Measurements from ENCODE around the gene WDTC1. TPM values are rescaled to one million over a fixed set of nuclear protein-coding genes. Genes with fewer than 3 reads are reported as not detected.

Gene WDTC1
- total RNA-seq, 1 experiment from 2014 or later, result 23.7 TPM

DNA sequence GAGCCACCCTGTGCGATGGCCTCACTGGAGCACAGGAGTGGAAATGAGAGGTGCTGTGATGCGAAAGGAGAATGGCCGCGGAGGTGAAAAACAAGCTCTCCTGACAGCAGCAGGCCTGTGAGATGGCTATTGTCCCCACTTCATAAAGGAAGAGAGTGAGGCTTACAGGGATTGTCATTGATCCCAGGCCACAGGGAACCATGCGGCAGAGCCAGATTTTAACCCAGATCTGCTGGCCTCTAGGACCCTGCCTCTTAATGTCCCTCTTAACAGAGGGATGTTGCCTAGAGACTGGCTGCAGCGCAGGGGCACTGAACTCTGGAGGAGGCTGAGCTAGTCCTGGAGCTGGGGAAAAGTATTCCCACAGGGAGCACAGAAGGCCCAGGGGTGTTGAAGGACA lies 104.3 kb downstream of the WDTC1 start:
- DNase-seq (no peak), ATAC-seq (no peak)
- Histone ChIP-seq H4K20me1 (ENCODE audit: low read length) (no peaks in the 10 kb centered on the region), H3F3A (ENCODE audit: low read length, unreplicated experiment) (no peaks in the 10 kb centered on the region), H3K4me2 (ENCODE audit: low read length) (no peak overlapping the region), H3K27ac (ENCODE audit: low read length) (no peak overlapping the region), H3K9me2 (replicated peaks; ENCODE audit: low read length) (no peaks in the 10 kb centered on the region), H3K4me3 (ENCODE audit: low read length) (no peak overlapping the region), H2AFZ (ENCODE audit: low read length) (no peak overlapping the region), H3K4me1 (ENCODE audit: insufficient read depth, low read length) (peaks cover 35% of the 10 kb centered on the region), H3K27me3 (ENCODE audit: low read length) (no peaks in the 10 kb centered on the region), H3K9ac (ENCODE audit: low read length) (no peak overlapping the region), H3K36me3 (ENCODE audit: low read depth, low read length) (peaks cover 16% of the 10 kb centered on the region; the same call in 1 of the 2 replicates), H3K9me3 (ENCODE audit: low read length) (no peaks in the 10 kb centered on the region), H3K79me2 (ENCODE audit: low read length) (peaks cover 19% of the 10 kb centered on the region)
- CTCF ChIA-PET, result no interaction called here
- intact Hi-C loops (cut with micrococcal nuclease), result no loop called here
- BruUV-seq (replicated peaks), result no TSS peak
- TF ChIP-seq EZH2 (IDR thresholded peaks at IDR 0.05; ENCODE audit: low read length, unreplicated experiment) (no peak), EZH2phosphoT487 (IDR thresholded peaks at IDR 0.05; ENCODE audit: borderline replicate concordance, low read length) (no peak)
- TF ChIP-seq, protein P1, sequence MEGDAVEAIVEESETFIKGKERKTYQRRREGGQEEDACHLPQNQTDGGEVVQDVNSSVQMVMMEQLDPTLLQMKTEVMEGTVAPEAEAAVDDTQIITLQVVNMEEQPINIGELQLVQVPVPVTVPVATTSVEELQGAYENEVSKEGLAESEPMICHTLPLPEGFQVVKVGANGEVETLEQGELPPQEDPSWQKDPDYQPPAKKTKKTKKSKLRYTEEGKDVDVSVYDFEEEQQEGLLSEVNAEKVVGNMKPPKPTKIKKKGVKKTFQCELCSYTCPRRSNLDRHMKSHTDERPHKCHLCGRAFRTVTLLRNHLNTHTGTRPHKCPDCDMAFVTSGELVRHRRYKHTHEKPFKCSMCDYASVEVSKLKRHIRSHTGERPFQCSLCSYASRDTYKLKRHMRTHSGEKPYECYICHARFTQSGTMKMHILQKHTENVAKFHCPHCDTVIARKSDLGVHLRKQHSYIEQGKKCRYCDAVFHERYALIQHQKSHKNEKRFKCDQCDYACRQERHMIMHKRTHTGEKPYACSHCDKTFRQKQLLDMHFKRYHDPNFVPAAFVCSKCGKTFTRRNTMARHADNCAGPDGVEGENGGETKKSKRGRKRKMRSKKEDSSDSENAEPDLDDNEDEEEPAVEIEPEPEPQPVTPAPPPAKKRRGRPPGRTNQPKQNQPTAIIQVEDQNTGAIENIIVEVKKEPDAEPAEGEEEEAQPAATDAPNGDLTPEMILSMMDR (conservative IDR thresholded peaks at IDR 0.05; ENCODE audit: low read depth, low read length), result no peak
- POLR2A ChIA-PET (ENCODE audit: unreplicated experiment), result interaction anchor here (0.7 kb wide), 1 partner anchor 40 kb away, joined by 3 read pairs; no protein-coding TSS in a partner anchor

DNA sequence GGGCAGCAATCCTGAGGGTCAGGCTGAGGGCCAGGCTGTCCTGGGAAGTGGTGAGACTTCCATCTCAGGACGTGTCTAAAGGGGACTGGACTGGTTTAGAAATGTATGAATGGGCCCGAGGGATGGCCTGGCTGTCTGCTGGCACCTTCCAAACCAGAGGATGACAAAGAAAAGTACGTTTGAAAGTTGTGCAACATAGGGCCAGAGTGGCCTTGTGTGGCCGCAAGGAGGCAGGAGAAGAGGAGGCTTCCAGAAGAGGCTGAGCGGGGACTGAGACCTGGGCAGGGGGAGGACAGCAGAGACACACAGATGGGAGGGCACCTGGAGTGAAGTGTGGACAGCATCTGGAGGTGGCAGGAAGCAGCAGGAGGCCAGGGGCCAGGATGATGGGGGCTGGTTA lies 104.8 kb downstream of the WDTC1 start:
- peaks cover 37% of the 10 kb centered on the region for H3K4me1 ChIP-seq (ENCODE audit: insufficient read depth, low read length)
- TF ChIP-seq EZH2phosphoT487 (IDR thresholded peaks at IDR 0.05; ENCODE audit: borderline replicate concordance, low read length) (no peak), EZH2 (IDR thresholded peaks at IDR 0.05; ENCODE audit: low read length, unreplicated experiment) (no peak)
- TF ChIP-seq, protein P1 (conservative IDR thresholded peaks at IDR 0.05; ENCODE audit: low read depth, low read length), result no peak
- CTCF ChIA-PET, result no interaction called here
- H3K4me2 ChIP-seq (ENCODE audit: low read length), result no peak overlapping the region
- H3K9me3 ChIP-seq (ENCODE audit: low read length), result no peaks in the 10 kb centered on the region
- H3K27ac ChIP-seq (ENCODE audit: low read length), result no peak overlapping the region
- intact Hi-C loops (cut with micrococcal nuclease), result no loop called here
- no peak overlapping the region for H3K9ac ChIP-seq (ENCODE audit: low read length)
- H4K20me1 ChIP-seq (ENCODE audit: low read length), result no peaks in the 10 kb centered on the region
- H3K79me2 ChIP-seq (ENCODE audit: low read length), result peaks cover 24% of the 10 kb centered on the region
- POLR2A ChIA-PET (ENCODE audit: unreplicated experiment), result no interaction called here
- H3K4me3 ChIP-seq (ENCODE audit: low read length), result no peak overlapping the region
- H3K36me3 ChIP-seq (ENCODE audit: low read depth, low read length), result peaks cover 12% of the 10 kb centered on the region; the same call in 1 of the 2 replicates
- no peaks in the 10 kb centered on the region for H3K9me2 ChIP-seq (replicated peaks; ENCODE audit: low read length)
- BruUV-seq (replicated peaks), result no TSS peak
- no peak overlapping the region for H2AFZ ChIP-seq (ENCODE audit: low read length)
- H3K27me3 ChIP-seq (ENCODE audit: low read length), result no peaks in the 10 kb centered on the region
- ATAC-seq (no peak), DNase-seq (no peak)
- no peaks in the 10 kb centered on the region for H3F3A ChIP-seq (ENCODE audit: low read length, unreplicated experiment)

DNA sequence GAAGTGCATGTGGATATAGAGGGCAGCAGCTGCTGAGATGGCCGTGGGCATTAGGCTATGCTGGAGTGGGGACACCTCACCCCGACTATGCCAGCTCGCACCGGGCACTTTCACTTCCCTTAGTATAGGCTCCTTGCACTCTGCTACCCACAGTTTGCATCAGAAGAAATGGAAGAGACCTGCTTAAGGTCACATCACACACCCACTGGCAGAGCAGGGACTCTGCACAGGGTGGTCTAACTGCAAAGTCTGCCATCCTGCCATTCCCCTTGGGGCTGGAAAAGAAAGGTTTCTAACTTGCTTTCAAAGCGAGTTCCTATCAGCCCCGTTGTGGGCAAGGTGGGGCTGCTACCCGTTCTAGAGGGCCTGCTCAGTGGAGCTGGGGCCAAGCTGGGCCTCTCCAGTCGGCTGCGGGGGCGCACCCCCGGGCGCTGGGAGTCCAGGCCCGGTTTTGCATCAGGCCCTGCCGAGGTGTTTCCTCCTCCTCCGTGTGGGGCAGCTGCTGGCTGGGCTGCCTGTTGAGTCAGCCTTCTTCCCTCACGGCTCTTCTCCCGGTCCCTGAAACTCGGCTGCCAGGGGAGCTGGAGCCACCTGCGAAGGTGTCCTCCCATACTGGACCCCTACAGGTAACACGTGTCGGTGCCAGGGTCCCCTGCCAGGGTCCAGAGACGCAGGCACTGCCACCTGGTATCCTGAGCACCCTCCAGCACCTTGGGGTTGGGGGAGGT lies 107.3 kb downstream of the WDTC1 start, which contains the start of gene SYTL1:
Gene SYTL1, plus strand, starts transcription at position 498 of the 728 bp plus-strand sequence. CDS start 3,313 bp downstream, outside the sequence.
- TF ChIP-seq, protein P1 (conservative IDR thresholded peaks at IDR 0.05; ENCODE audit: low read depth, low read length), result no peak
- TF ChIP-seq EZH2 (IDR thresholded peaks at IDR 0.05; ENCODE audit: low read length, unreplicated experiment) (no peak), EZH2phosphoT487 (IDR thresholded peaks at IDR 0.05; ENCODE audit: borderline replicate concordance, low read length) (no peak)
- Histone ChIP-seq H3F3A (ENCODE audit: low read length, unreplicated experiment) (no peaks in the 10 kb centered on the region), H3K9me2 (replicated peaks; ENCODE audit: low read length) (no peaks in the 10 kb centered on the region), H3K9ac (ENCODE audit: low read length) (peak within 1 kb of the TSS; percentile 82), H2AFZ (ENCODE audit: low read length) (peak within 1 kb of the TSS; percentile 89), H3K4me2 (ENCODE audit: low read length) (peak within 1 kb of the TSS; percentile 99), H4K20me1 (ENCODE audit: low read length) (no peaks in the 10 kb centered on the region), H3K9me3 (ENCODE audit: low read length) (no peaks in the 10 kb centered on the region), H3K36me3 (ENCODE audit: low read depth, low read length) (no peaks in the 10 kb centered on the region), H3K4me1 (ENCODE audit: insufficient read depth, low read length) (peaks cover 37% of the 10 kb centered on the region), H3K27me3 (ENCODE audit: low read length) (no peaks in the 10 kb centered on the region), H3K79me2 (ENCODE audit: low read length) (peaks cover 24% of the 10 kb centered on the region), H3K4me3 (ENCODE audit: low read length) (peak within 1 kb of the TSS; percentile 79), H3K27ac (ENCODE audit: low read length) (peak within 1 kb of the TSS; percentile 88)
- CTCF ChIA-PET, result interaction anchor here (0.6 to 0.7 kb wide), 2 partner anchors 25 to 46 kb away, joined by 3 to 5 read pairs; partner anchors contain the start of gene MAP3K6
- DNase-seq (peak; percentile 86), ATAC-seq (peak; percentile 72)
- POLR2A ChIA-PET (ENCODE audit: unreplicated experiment), result interaction anchor here (0.5 to 0.6 kb wide), 2 partner anchors 24 to 356 kb away, joined by 3 to 21 read pairs; no protein-coding TSS in a partner anchor
- intact Hi-C loops (cut with micrococcal nuclease), result loop anchor here (1.0 to 5.0 kb wide), 3 partner anchors 8 to 39 kb away; partner anchors contain the start of gene TMEM222
- no TSS peak for BruUV-seq (replicated peaks)
